Smooth muscle cell (in vitro differentiated cells): ENCODE data around the gene JAK1. TPM values are rescaled to one million over a fixed set of nuclear protein-coding genes. Genes with fewer than 3 reads are reported as not detected.

Source experiments
- DNase-seq: peaks from one replicate; lab custom pipeline; 2025; ENCODE audit not compliant: unreplicated experiment; lab: John Stamatoyannopoulos, UW
- H2AFZ ChIP-seq: fragments of 200-600 bp; sonication (generic); 2 replicates; pipeline ENCODE4 v1.6.0; 2016; ENCODE audit warnings: antibody characterized with exemption, low read depth, mild to moderate bottlenecking
- H3F3A ChIP-seq: fragments of 200-600 bp; sonication (generic); 2 replicates; pipeline ENCODE4 v1.6.0; 2017; ENCODE audit warnings: antibody characterized with exemption, low read depth
- H3K27ac ChIP-seq: fragments of 200-600 bp; sonication (generic); 2 replicates; pipeline ENCODE4 v1.5.1; 2016; ENCODE audit warnings: low read depth, mild to moderate bottlenecking
- H3K27me3 ChIP-seq: fragments of 200-600 bp; sonication (generic); 2 replicates; pipeline ENCODE4 v1.6.1; 2016; ENCODE audit warnings: low read depth, mild to moderate bottlenecking
- H3K36me3 ChIP-seq: fragments of 200-600 bp; sonication (generic); 2 replicates; pipeline ENCODE4 v1.5.1; 2016; ENCODE audit warnings: low read depth
- H3K4me1 ChIP-seq: fragments of 200-600 bp; sonication (generic); 2 replicates; pipeline ENCODE4 v1.5.1; 2016; ENCODE audit warnings: low read depth
- H3K4me2 ChIP-seq: fragments of 200-600 bp; sonication (generic); 2 replicates; pipeline ENCODE4 v1.6.0; 2016; ENCODE audit warnings: mild to moderate bottlenecking
- H3K4me3 ChIP-seq: fragments of 200-600 bp; sonication (generic); 2 replicates; pipeline ENCODE4 v1.5.1; 2016; ENCODE audit warnings: mild to moderate bottlenecking
- H3K79me2 ChIP-seq: fragments of 200-600 bp; sonication (generic); 2 replicates; pipeline ENCODE4 v1.6.0; 2016; ENCODE audit warnings: low read depth, mild to moderate bottlenecking
- H3K9ac ChIP-seq: fragments of 200-600 bp; sonication (generic); 2 replicates; pipeline ENCODE4 v1.6.0; 2016; ENCODE audit warnings: low read depth
- H3K9me3 ChIP-seq: fragments of 200-600 bp; sonication (generic); replicated peaks from 2 replicates; pipeline ENCODE4 v1.5.1; 2016; ENCODE audit warnings: low read depth
- H4K20me1 ChIP-seq: fragments of 200-600 bp; sonication (generic); 2 replicates; pipeline ENCODE4 v1.6.0; 2016; ENCODE audit warnings: low read depth
- WGBS: methylation state at CpG from one replicate; pipeline ENCODE4 v1.1.7; 2016; ENCODE audit warnings: low lambda C conversion rate; 5-methylcytosine and 5-hydroxymethylcytosine counted together
- polyA plus RNA-seq: library from polyadenylated mRNA; unstranded; fragments of >200 nt; fragmentation: Nextera tagmentation; extraction: Ambion mirVana; gene quantifications from 2 replicates; pipeline ENCODE4 v1.2.1, GENCODE V29; 2016
- total RNA-seq: library from RNA; depleted of rRNA; stranded (reverse); fragments of >200 nt; gene quantifications from 2 replicates; pipeline ENCODE4 v1.2.3, GENCODE V29; 2014
- TF ChIP-seq, protein P1 (sequence below): fragments of 200-600 bp; sonication (generic); IDR thresholded peaks from 2 replicates; pipeline ENCODE4 v1.5.1; 2017; ENCODE audit warnings: borderline replicate concordance, mild to moderate bottlenecking, antibody characterized with exemption; ENCODE audit not compliant: insufficient read depth, poor library complexity, severe bottlenecking

The JAK1 gene
- total and polyA plus RNA-seq, 2 experiments from 2014 or later: 44.9 to 110 TPM

DNA sequence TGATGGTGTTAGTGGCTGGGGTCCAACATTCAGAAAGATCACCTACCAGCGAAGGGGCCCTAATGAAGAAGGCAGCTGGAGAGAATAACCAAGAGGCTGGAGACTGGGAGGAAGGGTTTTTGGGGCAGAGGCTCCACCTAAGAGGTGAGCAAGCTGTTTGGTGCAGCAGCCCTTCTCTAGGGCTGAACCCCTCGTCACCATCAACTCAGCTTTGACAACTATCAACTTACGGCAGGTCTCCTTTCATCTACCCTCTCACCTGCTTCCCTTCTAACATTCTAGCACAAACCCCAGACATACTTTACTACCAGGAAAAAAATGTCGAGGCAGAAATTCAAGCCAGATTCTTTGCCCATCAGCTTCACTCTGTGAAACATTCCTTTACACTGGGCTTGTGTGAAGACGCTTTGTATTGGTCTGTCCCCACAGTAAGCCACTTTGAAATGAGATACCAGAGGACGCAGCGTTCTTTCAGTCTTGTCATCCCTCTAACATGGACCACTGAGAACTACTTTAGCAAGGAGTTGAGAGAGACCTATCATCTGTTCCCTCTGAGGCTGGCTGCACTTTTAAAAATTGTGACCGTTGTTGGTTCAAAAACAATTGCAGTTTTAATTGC, 136.8 kb downstream of the JAK1 start:
- H3F3A ChIP-seq: no peaks in the 10 kb centered on the region
- DNase-seq: no peak
- H3K79me2 ChIP-seq: no peaks in the 10 kb centered on the region
- no peak overlapping the region for H2AFZ ChIP-seq
- H4K20me1 ChIP-seq: no peaks in the 10 kb centered on the region
- no peak overlapping the region for H3K9ac ChIP-seq
- 81% methylated on average over 8 of the region's 8 CpGs for WGBS
- TF ChIP-seq, protein P1, sequence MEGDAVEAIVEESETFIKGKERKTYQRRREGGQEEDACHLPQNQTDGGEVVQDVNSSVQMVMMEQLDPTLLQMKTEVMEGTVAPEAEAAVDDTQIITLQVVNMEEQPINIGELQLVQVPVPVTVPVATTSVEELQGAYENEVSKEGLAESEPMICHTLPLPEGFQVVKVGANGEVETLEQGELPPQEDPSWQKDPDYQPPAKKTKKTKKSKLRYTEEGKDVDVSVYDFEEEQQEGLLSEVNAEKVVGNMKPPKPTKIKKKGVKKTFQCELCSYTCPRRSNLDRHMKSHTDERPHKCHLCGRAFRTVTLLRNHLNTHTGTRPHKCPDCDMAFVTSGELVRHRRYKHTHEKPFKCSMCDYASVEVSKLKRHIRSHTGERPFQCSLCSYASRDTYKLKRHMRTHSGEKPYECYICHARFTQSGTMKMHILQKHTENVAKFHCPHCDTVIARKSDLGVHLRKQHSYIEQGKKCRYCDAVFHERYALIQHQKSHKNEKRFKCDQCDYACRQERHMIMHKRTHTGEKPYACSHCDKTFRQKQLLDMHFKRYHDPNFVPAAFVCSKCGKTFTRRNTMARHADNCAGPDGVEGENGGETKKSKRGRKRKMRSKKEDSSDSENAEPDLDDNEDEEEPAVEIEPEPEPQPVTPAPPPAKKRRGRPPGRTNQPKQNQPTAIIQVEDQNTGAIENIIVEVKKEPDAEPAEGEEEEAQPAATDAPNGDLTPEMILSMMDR: no peak
- no peak overlapping the region for H3K27ac ChIP-seq
- H3K4me1 ChIP-seq: no peaks in the 10 kb centered on the region
- H3K36me3 ChIP-seq: peaks cover 4% of the 10 kb centered on the region
- H3K9me3 ChIP-seq: no peaks in the 10 kb centered on the region
- no peaks in the 10 kb centered on the region for H3K27me3 ChIP-seq
- no peak overlapping the region for H3K4me2 ChIP-seq
- H3K4me3 ChIP-seq: no peak overlapping the region

DNA sequence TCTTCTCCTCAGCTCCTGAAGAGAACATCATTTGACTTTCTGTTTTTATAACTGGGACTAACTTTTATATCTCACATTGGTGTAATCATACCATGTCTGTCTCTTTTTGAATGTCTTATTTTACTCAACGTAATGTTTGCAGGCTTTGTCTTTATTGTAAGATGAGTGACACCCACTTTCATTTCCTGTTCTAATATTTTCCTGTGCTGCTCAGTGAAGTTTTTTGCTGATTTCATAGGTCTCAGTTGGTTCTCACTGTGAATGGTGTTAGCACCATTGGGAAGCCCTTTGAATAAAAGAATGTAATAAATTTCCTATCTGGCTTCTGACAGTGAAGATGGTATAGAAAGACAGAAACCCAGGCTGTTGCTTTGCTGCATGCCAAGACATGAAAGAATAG, 137.5 kb downstream of the JAK1 start:
- Histone ChIP-seq H3K4me3 (no peak overlapping the region), H3F3A (no peaks in the 10 kb centered on the region), H3K27me3 (no peaks in the 10 kb centered on the region), H3K79me2 (no peaks in the 10 kb centered on the region), H3K36me3 (peaks cover 1% of the 10 kb centered on the region), H3K4me2 (no peak overlapping the region), H3K9ac (no peak overlapping the region), H2AFZ (no peak overlapping the region), H3K9me3 (no peaks in the 10 kb centered on the region), H3K4me1 (no peaks in the 10 kb centered on the region), H4K20me1 (no peaks in the 10 kb centered on the region), H3K27ac (no peak overlapping the region)
- 84% methylated on average over 1 of the region's 1 CpG for WGBS
- DNase-seq: no peak
- TF ChIP-seq, protein P1: no peak

DNA sequence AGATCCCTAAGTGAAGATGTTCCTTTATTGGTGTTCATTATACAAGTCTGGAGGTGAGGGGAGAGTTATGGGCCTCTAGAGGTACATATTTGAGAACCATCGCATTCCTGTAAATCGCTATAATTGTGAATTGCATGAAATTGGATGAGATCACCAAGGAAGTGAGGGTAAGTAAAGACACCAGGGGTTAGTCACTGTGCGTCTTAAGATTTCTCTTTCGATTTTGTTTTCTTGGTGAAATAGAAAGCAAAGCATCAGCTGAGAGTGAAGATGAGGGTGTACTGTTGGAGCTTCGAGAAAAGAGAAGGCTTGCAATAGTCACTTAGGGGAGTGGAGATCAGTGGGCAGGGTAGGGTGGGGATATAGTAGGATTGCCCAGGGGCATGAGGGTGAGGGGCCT, 139.4 kb downstream of the JAK1 start:
- no peak overlapping the region for H3K27ac ChIP-seq
- TF ChIP-seq, protein P1: no peak
- H4K20me1 ChIP-seq: no peaks in the 10 kb centered on the region
- no peak overlapping the region for H2AFZ ChIP-seq
- 97% methylated on average over 5 of the region's 5 CpGs for WGBS
- H3K4me2 ChIP-seq: no peak overlapping the region
- no peaks in the 10 kb centered on the region for H3K4me1 ChIP-seq
- no peak overlapping the region for H3K9ac ChIP-seq
- no peaks in the 10 kb centered on the region for H3K27me3 ChIP-seq
- no peaks in the 10 kb centered on the region for H3F3A ChIP-seq
- H3K79me2 ChIP-seq: no peaks in the 10 kb centered on the region
- H3K9me3 ChIP-seq: no peaks in the 10 kb centered on the region
- DNase-seq: no peak
- H3K4me3 ChIP-seq: no peak overlapping the region
- no peaks in the 10 kb centered on the region for H3K36me3 ChIP-seq
